Activated CD8-positive, alpha-beta memory T cell treated with anti-CD3 and anti-CD28 coated beads for 48 hours (primary cell): Measurements from ENCODE around the gene IL13.
"Not testable (repeated sequence)": the region's sequence is repeated elsewhere in the genome, so short reads cannot be mapped to it uniquely, and the experiment has no call there.

Experiments used
- DNase-seq, 3 experiments: peaks; one replicate each; pipeline ENCODE4 v3.0.0-alpha.2; 2020; ENCODE audit warnings: low read depth in 2 of 3, low spot score in 2 of 3

The IL13 gene

GRCh38 chr5:132657676-132658380, at the start of gene IL13:
Gene IL13, plus strand, starts transcription at chr5:132658173. Its CDS starts 14 bp downstream, at chr5:132658187.
- DNase-seq, result no peak

- DNase-seq, result no peak
Observed at GRCh38 chr5:132611965-132612364, 46.0 kb upstream of the IL13 start.

- no peak for DNase-seq
Observed at GRCh38 chr5:132612846-132613245, 45.1 kb upstream of the IL13 start.

GRCh38 chr5:132621699-132622098, 36.3 kb upstream of the IL13 start:
- no peak for DNase-seq

GRCh38 chr5:132622608-132623007, 35.4 kb upstream of the IL13 start:
- DNase-seq, result no peak

- DNase-seq, result no peak
Observed at GRCh38 chr5:132627470-132627869, 30.5 kb upstream of the IL13 start.

GRCh38 chr5:132628814-132629213, 29.2 kb upstream of the IL13 start:
- DNase-seq, result no peak

- no peak for DNase-seq
Observed at GRCh38 chr5:132629230-132629944, 28.6 kb upstream of the IL13 start.

GRCh38 chr5:132633587-132633986, 24.4 kb upstream of the IL13 start:
- DNase-seq, result not testable (repeated sequence)

GRCh38 chr5:132635873-132636272, 22.1 kb upstream of the IL13 start:
- no peak for DNase-seq

- DNase-seq, result no peak
Observed at GRCh38 chr5:132637241-132637640, 20.7 kb upstream of the IL13 start.

- DNase-seq, result no peak
Observed at GRCh38 chr5:132639706-132640130, 18.3 kb upstream of the IL13 start.

GRCh38 chr5:132640613-132641012, 17.4 kb upstream of the IL13 start:
- no peak for DNase-seq

GRCh38 chr5:132641241-132641723, 16.7 kb upstream of the IL13 start:
- no peak for DNase-seq

- DNase-seq, result no peak
Observed at GRCh38 chr5:132641841-132642240, 16.1 kb upstream of the IL13 start.

- DNase-seq, result no peak
Observed at GRCh38 chr5:132644177-132644576, 13.8 kb upstream of the IL13 start.

GRCh38 chr5:132646583-132647266, 11.2 kb upstream of the IL13 start:
- DNase-seq, result no peak

- no peak for DNase-seq
Observed at GRCh38 chr5:132647473-132647872, 10.5 kb upstream of the IL13 start.

- no peak for DNase-seq
Observed at GRCh38 chr5:132648355-132648754, 9.6 kb upstream of the IL13 start.

- no peak for DNase-seq
Observed at GRCh38 chr5:132651838-132652469, 6.0 kb upstream of the IL13 start.

- DNase-seq, result no peak
Observed at GRCh38 chr5:132653716-132654115, 4.3 kb upstream of the IL13 start.
